K562 (cell line): Measurements from ENCODE around the gene CLDN12.

Experiments
- AFF4 ChIP-seq: sonication (generic); formaldehyde crosslinking; IDR thresholded peaks from 2 replicates; pipeline ENCODE4 v1.8.0; 2023; ENCODE audit warnings: mild to moderate bottlenecking, missing genetic modification reagents
- CTCF ChIP-seq, 3 experiments: IDR thresholded peaks in 2 of 3; conservative IDR thresholded peaks in 1 of 3; 2 replicates each; pipeline ENCODE4 v1.5.1; 2011 to 2012; ENCODE audit warnings: low read length in 3 of 3, mild to moderate bottlenecking in 3 of 3, control low read depth in 2 of 3, improper control_type of control experiment in 1 of 3, inconsistent platforms in 1 of 3, low read depth in 1 of 3, mixed read lengths in 1 of 3, moderate library complexity in 1 of 3; ENCODE audit not compliant: insufficient read depth in 2 of 3
- GABPA ChIP-seq: fragments of 200-800 bp; sonication (Bioruptor generic); conservative IDR thresholded peaks from 2 replicates; pipeline ENCODE4 v1.6.1; 2016; ENCODE audit warnings: low read depth, missing genetic modification characterization, missing compliant biosample characterization
- MTF1 ChIP-seq: fragments of 250-450 bp; sonication (Bioruptor Pico); IDR thresholded peaks from 2 replicates; pipeline ENCODE4 v1.9.0; 2021; ENCODE audit warnings: moderate library complexity, mild to moderate bottlenecking, inconsistent platforms, borderline replicate concordance
- PURB ChIP-seq: sonication (generic); formaldehyde crosslinking; IDR thresholded peaks from 2 replicates; pipeline ENCODE4 v1.9.0; 2021; ENCODE audit warnings: low read depth, mild to moderate bottlenecking, missing genetic modification reagents
- RAD21 ChIP-seq, 2 experiments: fragments of 250-450 bp in 1 of 2; fragments of 450-650 bp in 1 of 2; sonication (Bioruptor Pico) in 1 of 2; formaldehyde crosslinking in 1 of 2; IDR thresholded peaks in 1 of 2; conservative IDR thresholded peaks in 1 of 2; 2 replicates each; pipeline versions ENCODE4 v1.4.0 to v1.8.0; 2020 to 2022; ENCODE audit warnings: mild to moderate bottlenecking in 2 of 2, moderate library complexity in 1 of 2
- SMAD3 ChIP-seq: fragments of 450-650 bp; formaldehyde crosslinking; conservative IDR thresholded peaks from 2 replicates; pipeline ENCODE4 v1.4.0; 2020; ENCODE audit warnings: mild to moderate bottlenecking
- SP1 ChIP-seq: sonication (generic); formaldehyde crosslinking; IDR thresholded peaks from 2 replicates; pipeline ENCODE4 v1.8.1; 2022; ENCODE audit warnings: mild to moderate bottlenecking, missing genetic modification reagents
- TCF7 ChIP-seq: sonication (generic); IDR thresholded peaks from 2 replicates; pipeline ENCODE4 v1.6.1; 2016; ENCODE audit warnings: antibody characterized with exemption, borderline replicate concordance
- ZBTB2 ChIP-seq: fragments of 450-650 bp; IDR thresholded peaks from 2 replicates; pipeline ENCODE4 v1.6.1; 2016; ENCODE audit warnings: antibody characterized with exemption
- TF ChIP-seq, protein P1 (sequence below): sonication (generic); formaldehyde crosslinking; IDR thresholded peaks from 2 replicates; pipeline ENCODE4 v1.8.1; 2022; ENCODE audit warnings: missing genetic modification reagents
- TF ChIP-seq, protein P2 (sequence below): sonication (generic); formaldehyde crosslinking; IDR thresholded peaks from 2 replicates; pipeline ENCODE4 v1.8.1; 2023; ENCODE audit warnings: mild to moderate bottlenecking, missing genetic modification reagents

GRCh38 chr7:90446137-90446899, 43.1 kb downstream of the CLDN12 start:
- TF ChIP-seq CTCF (IDR thresholded peaks at IDR 0.05 in 2 of 3, conservative IDR thresholded peaks at IDR 0.05 in 1 of 3; ENCODE audit: insufficient read depth in 2 of 3, low read depth in 1 of 3, low read length in 3 of 3) (no peak), PURB (no peak), ZBTB2 (no peak), MTF1 (no peak), AFF4 (CRISPR knock-in tag) (no peak), SMAD3 (CRISPR knock-in tag) (no peak), RAD21 (CRISPR knock-in tag; conservative IDR thresholded peaks at IDR 0.05 in 1 of 2, IDR thresholded peaks at IDR 0.05 in 1 of 2) (no peak), SP1 (CRISPR knock-in tag) (no peak), GABPA (tag) (no peak), TCF7 (no peak)
- TF ChIP-seq, protein P1, sequence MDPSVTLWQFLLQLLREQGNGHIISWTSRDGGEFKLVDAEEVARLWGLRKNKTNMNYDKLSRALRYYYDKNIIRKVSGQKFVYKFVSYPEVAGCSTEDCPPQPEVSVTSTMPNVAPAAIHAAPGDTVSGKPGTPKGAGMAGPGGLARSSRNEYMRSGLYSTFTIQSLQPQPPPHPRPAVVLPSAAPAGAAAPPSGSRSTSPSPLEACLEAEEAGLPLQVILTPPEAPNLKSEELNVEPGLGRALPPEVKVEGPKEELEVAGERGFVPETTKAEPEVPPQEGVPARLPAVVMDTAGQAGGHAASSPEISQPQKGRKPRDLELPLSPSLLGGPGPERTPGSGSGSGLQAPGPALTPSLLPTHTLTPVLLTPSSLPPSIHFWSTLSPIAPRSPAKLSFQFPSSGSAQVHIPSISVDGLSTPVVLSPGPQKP (CRISPR knock-in tag): no peak
- TF ChIP-seq, protein P2, sequence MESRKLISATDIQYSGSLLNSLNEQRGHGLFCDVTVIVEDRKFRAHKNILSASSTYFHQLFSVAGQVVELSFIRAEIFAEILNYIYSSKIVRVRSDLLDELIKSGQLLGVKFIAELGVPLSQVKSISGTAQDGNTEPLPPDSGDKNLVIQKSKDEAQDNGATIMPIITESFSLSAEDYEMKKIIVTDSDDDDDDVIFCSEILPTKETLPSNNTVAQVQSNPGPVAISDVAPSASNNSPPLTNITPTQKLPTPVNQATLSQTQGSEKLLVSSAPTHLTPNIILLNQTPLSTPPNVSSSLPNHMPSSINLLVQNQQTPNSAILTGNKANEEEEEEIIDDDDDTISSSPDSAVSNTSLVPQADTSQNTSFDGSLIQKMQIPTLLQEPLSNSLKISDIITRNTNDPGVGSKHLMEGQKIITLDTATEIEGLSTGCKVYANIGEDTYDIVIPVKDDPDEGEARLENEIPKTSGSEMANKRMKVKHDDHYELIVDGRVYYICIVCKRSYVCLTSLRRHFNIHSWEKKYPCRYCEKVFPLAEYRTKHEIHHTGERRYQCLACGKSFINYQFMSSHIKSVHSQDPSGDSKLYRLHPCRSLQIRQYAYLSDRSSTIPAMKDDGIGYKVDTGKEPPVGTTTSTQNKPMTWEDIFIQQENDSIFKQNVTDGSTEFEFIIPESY (CRISPR knock-in tag): no peak
